WTC11 (cell line): ENCODE measurements around the gene TTC28. TPM values are rescaled to one million over a fixed set of nuclear protein-coding genes. Genes with fewer than 3 reads are reported as not detected.

Experiments
- ATAC-seq: fragments of 200-7000 bp; cut with Tn5 transposase; 2 replicates; pipeline ENCODE4 v1.10.0; 2021; ENCODE audit warnings: mild to moderate bottlenecking, moderate library complexity
- CTCF ChIA-PET: fragments of 300-600 bp; sonication (Branson Sonifier 250); formaldehyde crosslinking; loops from one replicate; lab custom pipeline; 2021; ENCODE audit warnings: antibody characterized with exemption; lab: Charles Lee
- POLR2A ChIA-PET: fragments of 350-600 bp; sonication (Branson Sonifier 250); formaldehyde crosslinking; loops from one replicate; lab custom pipeline; 2021; ENCODE audit warnings: antibody characterized with exemption; lab: Charles Lee
- DNase-seq: peaks from one replicate; pipeline ENCODE4 v3.0.0; 2021; ENCODE audit warnings: low spot score
- H3K27ac Mint-ChIP-seq: 2 replicates; pipeline ENCODE4 v1.8.0; 2021; ENCODE audit warnings: mixed read lengths
- H3K27me3 Mint-ChIP-seq: 2 replicates; pipeline ENCODE4 v1.8.0; 2021; ENCODE audit warnings: low read depth, mild to moderate bottlenecking, moderate library complexity, mixed read lengths
- H3K36me3 Mint-ChIP-seq: 2 replicates; pipeline ENCODE4 v1.8.0; 2021; ENCODE audit warnings: mixed read lengths
- H3K4me1 Mint-ChIP-seq: 2 replicates; pipeline ENCODE4 v1.8.0; 2022; ENCODE audit warnings: mixed read lengths
- H3K4me3 Mint-ChIP-seq: 2 replicates; pipeline ENCODE4 v1.8.0; 2021; ENCODE audit warnings: mild to moderate bottlenecking, moderate library complexity, mixed read lengths
- H3K9me3 Mint-ChIP-seq: 2 replicates; pipeline ENCODE4 v1.8.0; 2021; ENCODE audit warnings: mixed read lengths
- ATF1 ChIP-seq: sonication (generic); formaldehyde crosslinking; IDR thresholded peaks from 2 replicates; pipeline ENCODE4 v1.8.1; 2023; ENCODE audit warnings: mild to moderate bottlenecking, moderate library complexity, missing genetic modification reagents
- ELF4 ChIP-seq: sonication (generic); formaldehyde crosslinking; IDR thresholded peaks from 2 replicates; pipeline ENCODE4 v1.8.1; 2022; ENCODE audit warnings: low read depth, mild to moderate bottlenecking, moderate library complexity, missing genetic modification reagents
- EMX1 ChIP-seq: fragments of 250-450 bp; sonication (Bioruptor Pico); IDR thresholded peaks from 2 replicates; pipeline ENCODE4 v1.8.0; 2021; ENCODE audit warnings: mild to moderate bottlenecking
- ETV6 ChIP-seq: sonication (generic); formaldehyde crosslinking; IDR thresholded peaks from 2 replicates; pipeline ENCODE4 v1.8.1; 2022; ENCODE audit warnings: mild to moderate bottlenecking, missing genetic modification reagents
- FOXJ3 ChIP-seq: sonication (generic); formaldehyde crosslinking; IDR thresholded peaks from 2 replicates; pipeline ENCODE4 v1.9.0; 2021; ENCODE audit warnings: missing genetic modification reagents, mild to moderate bottlenecking, borderline replicate concordance
- FOXP1 ChIP-seq: sonication (generic); formaldehyde crosslinking; IDR thresholded peaks from 2 replicates; pipeline ENCODE4 v1.8.0; 2022; ENCODE audit warnings: missing genetic modification reagents, mild to moderate bottlenecking, moderate library complexity, borderline replicate concordance
- HMGA2 ChIP-seq: fragments of 250-450 bp; sonication (Bioruptor Pico); IDR thresholded peaks from 2 replicates; pipeline ENCODE4 v1.4.0; 2021; ENCODE audit warnings: mild to moderate bottlenecking, moderate library complexity
- HMGXB4 ChIP-seq: sonication (generic); formaldehyde crosslinking; IDR thresholded peaks from 2 replicates; pipeline ENCODE4 v1.8.1; 2023; ENCODE audit warnings: mild to moderate bottlenecking, moderate library complexity, missing genetic modification reagents
- IRF2 ChIP-seq: sonication (generic); formaldehyde crosslinking; IDR thresholded peaks from 2 replicates; pipeline ENCODE4 v1.8.0; 2022; ENCODE audit warnings: low read depth, missing genetic modification reagents, borderline replicate concordance
- JUN ChIP-seq: sonication (generic); formaldehyde crosslinking; IDR thresholded peaks from 2 replicates; pipeline ENCODE4 v1.8.0; 2023; ENCODE audit warnings: mild to moderate bottlenecking, missing genetic modification reagents
- NFE2L1 ChIP-seq: sonication (generic); formaldehyde crosslinking; IDR thresholded peaks from 2 replicates; pipeline ENCODE4 v1.8.1; 2023; ENCODE audit warnings: missing genetic modification reagents
- NR2C2 ChIP-seq: sonication (generic); formaldehyde crosslinking; IDR thresholded peaks from 2 replicates; pipeline ENCODE4 v1.8.0; 2022; ENCODE audit warnings: mild to moderate bottlenecking, missing genetic modification reagents
- OVOL2 ChIP-seq: fragments of 250-450 bp; sonication (Bioruptor Pico); IDR thresholded peaks from 2 replicates; pipeline ENCODE4 v1.9.0; 2021; ENCODE audit warnings: mild to moderate bottlenecking, borderline replicate concordance
- SMAD3 ChIP-seq: sonication (generic); formaldehyde crosslinking; IDR thresholded peaks from 2 replicates; pipeline ENCODE4 v1.8.0; 2022; ENCODE audit warnings: missing genetic modification reagents, mild to moderate bottlenecking, borderline replicate concordance
- TCF7 ChIP-seq: sonication (generic); formaldehyde crosslinking; IDR thresholded peaks from 2 replicates; pipeline ENCODE4 v1.8.0; 2022; ENCODE audit warnings: mild to moderate bottlenecking, low read depth, missing genetic modification reagents, moderate library complexity
- TEAD4 ChIP-seq: sonication (generic); formaldehyde crosslinking; IDR thresholded peaks from 2 replicates; pipeline ENCODE4 v1.8.0; 2022; ENCODE audit warnings: mild to moderate bottlenecking, missing genetic modification reagents
- ZNF281 ChIP-seq: sonication (generic); formaldehyde crosslinking; IDR thresholded peaks from 2 replicates; pipeline ENCODE4 v1.8.0; 2023; ENCODE audit warnings: mild to moderate bottlenecking, missing genetic modification reagents
- ZNF532 ChIP-seq: fragments of 250-450 bp; sonication (Bioruptor Pico); IDR thresholded peaks from 2 replicates; pipeline ENCODE4 v1.9.0; 2021; ENCODE audit warnings: mild to moderate bottlenecking, borderline replicate concordance
- ZNF671 ChIP-seq: fragments of 250-450 bp; sonication (Bioruptor Pico); IDR thresholded peaks from 2 replicates; pipeline ENCODE4 v1.8.0; 2021; ENCODE audit warnings: mild to moderate bottlenecking
- total RNA-seq: library from RNA; stranded (reverse); gene quantifications from 3 replicates; pipeline ENCODE4 v1.2.3, GENCODE V29; 2021
- TF ChIP-seq, protein P1 (sequence below): fragments of 250-450 bp; sonication (Bioruptor Pico); IDR thresholded peaks from 2 replicates; pipeline ENCODE4 v1.8.0; 2021; ENCODE audit warnings: mild to moderate bottlenecking
- TF ChIP-seq, protein P2 (sequence below): sonication (generic); formaldehyde crosslinking; IDR thresholded peaks from 2 replicates; pipeline ENCODE4 v1.8.1; 2022; ENCODE audit warnings: low read depth, missing genetic modification reagents, borderline replicate concordance
- TF ChIP-seq, protein P3 (sequence below): sonication (generic); formaldehyde crosslinking; IDR thresholded peaks from 2 replicates; pipeline ENCODE4 v1.8.1; 2022; ENCODE audit warnings: missing genetic modification reagents, borderline replicate concordance

The TTC28 gene
- total RNA-seq, 1 experiment from 2014 or later, result 13.0 TPM

DNA sequence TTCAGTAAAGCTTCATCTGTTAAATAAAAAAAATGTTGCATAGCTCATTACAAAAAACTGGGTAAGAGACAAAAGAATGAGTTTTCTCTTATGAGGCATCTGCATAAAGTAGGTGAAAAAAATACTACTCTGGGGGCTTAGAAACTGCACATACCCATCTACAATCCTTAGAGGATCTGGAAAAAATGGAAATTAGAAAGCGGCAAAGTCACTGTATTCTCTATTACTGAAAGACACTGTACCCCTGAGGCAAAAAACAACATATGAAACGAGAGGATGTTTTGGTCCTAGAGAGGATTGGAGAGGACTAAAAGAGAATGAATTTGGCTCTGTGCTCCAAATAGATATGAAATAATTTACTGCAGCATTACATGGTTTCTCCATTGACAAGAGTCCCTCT is 553.8 kb downstream of the TTC28 start:
- peaks cover 29% of the 10 kb centered on the region for H3K4me1 Mint-ChIP-seq
- no peaks in the 10 kb centered on the region for H3K36me3 Mint-ChIP-seq
- no peak for TF ChIP-seq IRF2
- TF ChIP-seq, protein P1, sequence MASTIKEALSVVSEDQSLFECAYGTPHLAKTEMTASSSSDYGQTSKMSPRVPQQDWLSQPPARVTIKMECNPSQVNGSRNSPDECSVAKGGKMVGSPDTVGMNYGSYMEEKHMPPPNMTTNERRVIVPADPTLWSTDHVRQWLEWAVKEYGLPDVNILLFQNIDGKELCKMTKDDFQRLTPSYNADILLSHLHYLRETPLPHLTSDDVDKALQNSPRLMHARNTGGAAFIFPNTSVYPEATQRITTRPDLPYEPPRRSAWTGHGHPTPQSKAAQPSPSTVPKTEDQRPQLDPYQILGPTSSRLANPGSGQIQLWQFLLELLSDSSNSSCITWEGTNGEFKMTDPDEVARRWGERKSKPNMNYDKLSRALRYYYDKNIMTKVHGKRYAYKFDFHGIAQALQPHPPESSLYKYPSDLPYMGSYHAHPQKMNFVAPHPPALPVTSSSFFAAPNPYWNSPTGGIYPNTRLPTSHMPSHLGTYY, result no peak
- TF ChIP-seq HMGA2, result no peak
- no peak for TF ChIP-seq HMGXB4 (CRISPR knock-in tag)
- TF ChIP-seq, protein P2, sequence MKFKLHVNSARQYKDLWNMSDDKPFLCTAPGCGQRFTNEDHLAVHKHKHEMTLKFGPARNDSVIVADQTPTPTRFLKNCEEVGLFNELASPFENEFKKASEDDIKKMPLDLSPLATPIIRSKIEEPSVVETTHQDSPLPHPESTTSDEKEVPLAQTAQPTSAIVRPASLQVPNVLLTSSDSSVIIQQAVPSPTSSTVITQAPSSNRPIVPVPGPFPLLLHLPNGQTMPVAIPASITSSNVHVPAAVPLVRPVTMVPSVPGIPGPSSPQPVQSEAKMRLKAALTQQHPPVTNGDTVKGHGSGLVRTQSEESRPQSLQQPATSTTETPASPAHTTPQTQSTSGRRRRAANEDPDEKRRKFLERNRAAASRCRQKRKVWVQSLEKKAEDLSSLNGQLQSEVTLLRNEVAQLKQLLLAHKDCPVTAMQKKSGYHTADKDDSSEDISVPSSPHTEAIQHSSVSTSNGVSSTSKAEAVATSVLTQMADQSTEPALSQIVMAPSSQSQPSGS (CRISPR knock-in tag), result no peak
- TF ChIP-seq, protein P3, sequence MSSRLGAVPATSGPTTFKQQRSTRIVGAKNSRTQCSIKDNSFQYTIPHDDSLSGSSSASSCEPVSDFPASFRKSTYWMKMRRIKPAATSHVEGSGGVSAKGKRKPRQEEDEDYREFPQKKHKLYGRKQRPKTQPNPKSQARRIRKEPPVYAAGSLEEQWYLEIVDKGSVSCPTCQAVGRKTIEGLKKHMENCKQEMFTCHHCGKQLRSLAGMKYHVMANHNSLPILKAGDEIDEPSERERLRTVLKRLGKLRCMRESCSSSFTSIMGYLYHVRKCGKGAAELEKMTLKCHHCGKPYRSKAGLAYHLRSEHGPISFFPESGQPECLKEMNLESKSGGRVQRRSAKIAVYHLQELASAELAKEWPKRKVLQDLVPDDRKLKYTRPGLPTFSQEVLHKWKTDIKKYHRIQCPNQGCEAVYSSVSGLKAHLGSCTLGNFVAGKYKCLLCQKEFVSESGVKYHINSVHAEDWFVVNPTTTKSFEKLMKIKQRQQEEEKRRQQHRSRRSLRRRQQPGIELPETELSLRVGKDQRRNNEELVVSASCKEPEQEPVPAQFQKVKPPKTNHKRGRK, result no peak
- TF ChIP-seq NR2C2, result no peak
- no peak for TF ChIP-seq FOXJ3 (CRISPR knock-in tag)
- TF ChIP-seq ATF1, result no peak
- TF ChIP-seq NFE2L1, result no peak
- TF ChIP-seq JUN (CRISPR knock-in tag), result no peak
- TF ChIP-seq TEAD4, result no peak
- no peak for TF ChIP-seq TCF7 (CRISPR knock-in tag)
- no peak for TF ChIP-seq ZNF671 (CRISPR knock-in tag)
- no peak for TF ChIP-seq EMX1
- no peak for TF ChIP-seq OVOL2 (CRISPR knock-in tag)
- TF ChIP-seq ZNF281 (CRISPR knock-in tag), result no peak
- ChIA-PET CTCF (interaction anchor here (1.1 kb wide), 1 partner anchor 13 kb away, joined by 6 read pairs; no protein-coding TSS in a partner anchor), POLR2A (no interaction called here)
- no peak overlapping the region for H3K27ac Mint-ChIP-seq
- no peaks in the 10 kb centered on the region for H3K27me3 Mint-ChIP-seq
- no peak overlapping the region for H3K4me3 Mint-ChIP-seq
- no peaks in the 10 kb centered on the region for H3K9me3 Mint-ChIP-seq
- no peak for DNase-seq
- no peak for ATAC-seq

DNA sequence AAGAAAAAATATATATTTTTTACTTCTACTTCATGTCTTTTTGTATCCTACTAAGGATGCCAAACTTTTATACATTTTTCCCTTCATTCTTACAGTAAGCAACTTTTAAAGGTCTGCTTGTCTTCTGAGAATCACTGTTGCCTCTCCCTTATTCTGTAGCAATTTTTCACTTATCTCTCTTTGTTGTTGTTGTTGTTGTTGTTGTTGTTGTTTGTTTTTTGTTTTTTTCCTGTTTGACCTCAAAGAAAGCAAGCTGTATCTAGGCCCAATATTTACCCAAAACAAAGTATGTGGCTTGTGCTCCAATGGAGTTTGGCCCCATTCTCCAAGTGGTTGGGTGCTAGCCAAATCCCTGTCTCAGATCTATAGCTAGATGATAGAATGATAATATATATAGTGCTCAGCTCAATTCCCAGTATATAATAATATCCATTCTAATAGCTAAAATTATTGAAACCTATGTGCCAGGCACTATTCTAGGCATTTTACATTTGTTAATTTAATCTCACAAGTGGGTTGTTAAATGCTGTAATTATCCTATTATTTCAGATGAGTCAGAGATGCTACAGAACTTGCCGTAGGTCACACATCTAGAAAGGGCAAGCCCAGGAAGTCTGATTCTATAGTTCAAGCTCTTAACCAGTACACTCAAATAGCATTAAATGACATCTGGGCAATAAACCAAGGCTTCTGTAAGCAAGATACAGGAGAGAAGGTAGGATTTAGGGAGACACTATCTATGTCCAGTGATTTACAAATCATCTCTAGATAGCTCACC is 555.5 kb downstream of the TTC28 start:
- POLR2A ChIA-PET, result no interaction called here
- CTCF ChIA-PET, result no interaction called here
- Mint-ChIP-seq H3K4me1 (peaks cover 18% of the 10 kb centered on the region), H3K9me3 (no peaks in the 10 kb centered on the region), H3K27ac (no peak overlapping the region), H3K36me3 (no peaks in the 10 kb centered on the region), H3K27me3 (no peaks in the 10 kb centered on the region), H3K4me3 (no peak overlapping the region)
- ATAC-seq, result no peak
- no peak for DNase-seq
- TF ChIP-seq IRF2 (no peak), ETV6 (no peak), ELF4 (CRISPR knock-in tag) (no peak), SMAD3 (CRISPR knock-in tag) (no peak), FOXP1 (CRISPR knock-in tag) (no peak), ZNF532 (CRISPR knock-in tag) (no peak)
